Astrocyte (in vitro differentiated cells and primary cell): ENCODE data around the gene HBZ. TPM values are rescaled to one million over a fixed set of nuclear protein-coding genes. Genes with fewer than 3 reads are reported as not detected.

Experiments
- DNase-seq: peaks from one replicate; pipeline ENCODE4 v3.0.0-alpha.2; 2010; ENCODE audit warnings: low read depth
- FAIRE-seq: peaks from 2 replicates; lab custom pipeline; 2011; peaks lifted over from hg19 to GRCh38; lab: Jason Lieb, UNC
- H2AFZ ChIP-seq: 2 replicates; pipeline ENCODE4 v1.6.0; 2012; ENCODE audit warnings: low read depth, low read length, inconsistent platforms
- H3K27ac ChIP-seq: 2 replicates; pipeline ENCODE4 v1.5.1; 2011; ENCODE audit warnings: low read depth, low read length, inconsistent platforms
- H3K27me3 ChIP-seq: 2 replicates; pipeline ENCODE4 v1.6.0; 2011; ENCODE audit warnings: low read length, inconsistent platforms; ENCODE audit not compliant: insufficient read depth
- H3K36me3 ChIP-seq: 2 replicates; pipeline ENCODE4 v1.5.1; 2011; ENCODE audit warnings: low read length, inconsistent platforms; ENCODE audit not compliant: insufficient read depth
- H3K4me1 ChIP-seq: 2 replicates; pipeline ENCODE4 v1.5.1; 2011; ENCODE audit warnings: low read length, inconsistent platforms; ENCODE audit not compliant: insufficient read depth
- H3K4me2 ChIP-seq: 2 replicates; pipeline ENCODE4 v1.6.0; 2012; ENCODE audit warnings: low read length, inconsistent platforms
- H3K4me3 ChIP-seq: 2 replicates; pipeline ENCODE4 v1.5.1; 2011; ENCODE audit warnings: low read depth, mild to moderate bottlenecking, low read length, inconsistent platforms; ENCODE audit not compliant: insufficient read depth
- H3K79me2 ChIP-seq: 2 replicates; pipeline ENCODE4 v1.6.0; 2012; ENCODE audit warnings: mild to moderate bottlenecking, low read length, inconsistent platforms; ENCODE audit not compliant: insufficient read depth
- H3K9ac ChIP-seq: 2 replicates; pipeline ENCODE4 v1.6.0; 2012; ENCODE audit warnings: mild to moderate bottlenecking, low read length, inconsistent platforms
- H3K9me3 ChIP-seq: 2 replicates; pipeline ENCODE4 v1.5.1; 2012; ENCODE audit warnings: low read depth, mild to moderate bottlenecking, low read length, inconsistent platforms; ENCODE audit not compliant: insufficient read depth
- H4K20me1 ChIP-seq: 2 replicates; pipeline ENCODE4 v1.6.0; 2012; ENCODE audit warnings: low read length, inconsistent platforms; ENCODE audit not compliant: insufficient read depth
- H3K27ac Mint-ChIP-seq: one replicate; pipeline ENCODE4 v1.8.0; 2021; ENCODE audit warnings: mild to moderate bottlenecking, mixed read lengths; ENCODE audit not compliant: unreplicated experiment
- H3K27me3 Mint-ChIP-seq: one replicate; pipeline ENCODE4 v1.8.0; 2021; ENCODE audit warnings: low read depth, mixed read lengths; ENCODE audit not compliant: unreplicated experiment
- H3K36me3 Mint-ChIP-seq: one replicate; pipeline ENCODE4 v1.8.0; 2021; ENCODE audit warnings: low read depth, mixed read lengths; ENCODE audit not compliant: unreplicated experiment
- H3K4me1 Mint-ChIP-seq: one replicate; pipeline ENCODE4 v1.8.0; 2021; ENCODE audit warnings: low read depth, mixed read lengths; ENCODE audit not compliant: unreplicated experiment
- H3K4me3 Mint-ChIP-seq: one replicate; pipeline ENCODE4 v1.8.0; 2021; ENCODE audit warnings: mild to moderate bottlenecking, moderate library complexity, mixed read lengths; ENCODE audit not compliant: unreplicated experiment
- H3K9me3 Mint-ChIP-seq: one replicate; pipeline ENCODE4 v1.8.0; 2021; ENCODE audit warnings: mild to moderate bottlenecking, mixed read lengths; ENCODE audit not compliant: unreplicated experiment
- EZH2 ChIP-seq: IDR thresholded peaks from 2 replicates; pipeline ENCODE4 v1.6.1; 2012; ENCODE audit warnings: mild to moderate bottlenecking, low read length, inconsistent platforms; ENCODE audit not compliant: insufficient read depth
- total RNA-seq: library from RNA; stranded (reverse); gene quantifications from 2 replicates; pipeline ENCODE4 v1.2.1, GENCODE V29; 2021
- TF ChIP-seq, protein P1 (sequence below): IDR thresholded peaks from 2 replicates; pipeline ENCODE4 v1.5.1; 2011; ENCODE audit warnings: low read depth, mild to moderate bottlenecking, inconsistent platforms, low read length, moderate library complexity; ENCODE audit not compliant: insufficient read depth

HBZ gene
- total RNA-seq, 1 donor from 2014 or later, result not detected

DNA sequence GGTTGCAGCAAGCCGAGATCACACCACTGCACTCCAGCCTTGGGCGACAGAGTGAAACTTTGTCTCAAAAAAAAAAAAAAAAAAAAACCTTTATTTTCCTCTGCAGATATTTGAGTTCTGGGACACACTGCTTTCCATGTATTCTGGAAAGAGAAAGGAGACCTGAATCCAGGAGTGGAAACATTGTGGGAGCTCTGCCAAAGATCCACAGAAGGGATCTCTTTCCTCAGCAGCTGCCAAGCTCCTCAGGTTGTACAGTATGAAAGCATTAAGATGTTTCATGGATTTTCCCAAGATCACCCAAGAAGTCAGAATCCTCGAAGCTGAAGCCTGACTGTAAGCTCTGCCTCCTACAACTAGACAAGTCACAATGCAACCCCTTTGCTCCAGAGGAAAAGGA is 27.4 kb upstream of the HBZ start:
- DNase-seq (no peak), FAIRE-seq (no peak)
- no peaks in the 10 kb centered on the region for H3K27me3 Mint-ChIP-seq
- Histone ChIP-seq H3K4me1 (no peaks in the 10 kb centered on the region), H3K27me3 (no peaks in the 10 kb centered on the region), H4K20me1 (peaks cover 60% of the 10 kb centered on the region), H3K27ac (no peak overlapping the region), H3K79me2 (peaks cover 26% of the 10 kb centered on the region), H3K9ac (no peak overlapping the region), H3K4me2 (no peak overlapping the region), H3K4me3 (no peak overlapping the region), H3K9me3 (no peaks in the 10 kb centered on the region), H3K36me3 (no peaks in the 10 kb centered on the region), H2AFZ (no peak overlapping the region)
- H3K4me3 Mint-ChIP-seq, result no peak overlapping the region
- no peaks in the 10 kb centered on the region for H3K9me3 Mint-ChIP-seq
- H3K27ac Mint-ChIP-seq, result no peak overlapping the region
- TF ChIP-seq, protein P1, sequence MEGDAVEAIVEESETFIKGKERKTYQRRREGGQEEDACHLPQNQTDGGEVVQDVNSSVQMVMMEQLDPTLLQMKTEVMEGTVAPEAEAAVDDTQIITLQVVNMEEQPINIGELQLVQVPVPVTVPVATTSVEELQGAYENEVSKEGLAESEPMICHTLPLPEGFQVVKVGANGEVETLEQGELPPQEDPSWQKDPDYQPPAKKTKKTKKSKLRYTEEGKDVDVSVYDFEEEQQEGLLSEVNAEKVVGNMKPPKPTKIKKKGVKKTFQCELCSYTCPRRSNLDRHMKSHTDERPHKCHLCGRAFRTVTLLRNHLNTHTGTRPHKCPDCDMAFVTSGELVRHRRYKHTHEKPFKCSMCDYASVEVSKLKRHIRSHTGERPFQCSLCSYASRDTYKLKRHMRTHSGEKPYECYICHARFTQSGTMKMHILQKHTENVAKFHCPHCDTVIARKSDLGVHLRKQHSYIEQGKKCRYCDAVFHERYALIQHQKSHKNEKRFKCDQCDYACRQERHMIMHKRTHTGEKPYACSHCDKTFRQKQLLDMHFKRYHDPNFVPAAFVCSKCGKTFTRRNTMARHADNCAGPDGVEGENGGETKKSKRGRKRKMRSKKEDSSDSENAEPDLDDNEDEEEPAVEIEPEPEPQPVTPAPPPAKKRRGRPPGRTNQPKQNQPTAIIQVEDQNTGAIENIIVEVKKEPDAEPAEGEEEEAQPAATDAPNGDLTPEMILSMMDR, result no peak
- no peak for TF ChIP-seq EZH2
- H3K36me3 Mint-ChIP-seq, result peaks cover 14% of the 10 kb centered on the region
- H3K4me1 Mint-ChIP-seq, result peaks cover 5% of the 10 kb centered on the region

DNA sequence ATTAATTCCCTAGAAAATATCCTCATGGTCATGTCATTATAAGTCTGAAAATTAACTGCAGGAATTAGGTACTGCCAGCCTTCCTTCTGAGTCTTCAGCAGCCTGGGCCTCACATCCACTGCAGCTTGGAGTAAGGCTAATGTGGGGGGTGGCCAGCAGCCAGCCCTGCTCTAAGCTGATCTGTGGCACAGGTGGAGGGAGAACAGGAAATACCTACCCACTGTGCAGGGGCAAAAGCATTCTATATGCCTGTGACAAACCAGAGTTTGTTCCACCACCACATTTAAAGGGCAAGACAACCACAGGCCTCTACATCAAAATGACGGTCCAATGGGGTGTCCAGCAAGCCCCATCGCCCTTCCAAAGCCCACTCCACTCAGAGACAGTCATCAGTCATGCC is 23.4 kb upstream of the HBZ start:
- DNase-seq (no peak), FAIRE-seq (no peak)
- TF ChIP-seq, protein P1, result no peak
- TF ChIP-seq EZH2, result no peak
- no peaks in the 10 kb centered on the region for H3K4me1 ChIP-seq
- Mint-ChIP-seq H3K9me3 (no peaks in the 10 kb centered on the region), H3K27me3 (no peaks in the 10 kb centered on the region), H3K4me3 (no peak overlapping the region), H3K36me3 (peaks cover 10% of the 10 kb centered on the region), H3K4me1 (peaks cover 5% of the 10 kb centered on the region), H3K27ac (no peak overlapping the region)
- no peaks in the 10 kb centered on the region for H3K27me3 ChIP-seq
- H2AFZ ChIP-seq, result no peak overlapping the region
- H3K79me2 ChIP-seq, result peaks cover 53% of the 10 kb centered on the region
- no peak overlapping the region for H3K9ac ChIP-seq
- no peaks in the 10 kb centered on the region for H3K36me3 ChIP-seq
- H3K4me2 ChIP-seq, result no peak overlapping the region
- peaks cover 57% of the 10 kb centered on the region for H4K20me1 ChIP-seq
- no peak overlapping the region for H3K4me3 ChIP-seq
- no peak overlapping the region for H3K27ac ChIP-seq
- no peaks in the 10 kb centered on the region for H3K9me3 ChIP-seq

DNA sequence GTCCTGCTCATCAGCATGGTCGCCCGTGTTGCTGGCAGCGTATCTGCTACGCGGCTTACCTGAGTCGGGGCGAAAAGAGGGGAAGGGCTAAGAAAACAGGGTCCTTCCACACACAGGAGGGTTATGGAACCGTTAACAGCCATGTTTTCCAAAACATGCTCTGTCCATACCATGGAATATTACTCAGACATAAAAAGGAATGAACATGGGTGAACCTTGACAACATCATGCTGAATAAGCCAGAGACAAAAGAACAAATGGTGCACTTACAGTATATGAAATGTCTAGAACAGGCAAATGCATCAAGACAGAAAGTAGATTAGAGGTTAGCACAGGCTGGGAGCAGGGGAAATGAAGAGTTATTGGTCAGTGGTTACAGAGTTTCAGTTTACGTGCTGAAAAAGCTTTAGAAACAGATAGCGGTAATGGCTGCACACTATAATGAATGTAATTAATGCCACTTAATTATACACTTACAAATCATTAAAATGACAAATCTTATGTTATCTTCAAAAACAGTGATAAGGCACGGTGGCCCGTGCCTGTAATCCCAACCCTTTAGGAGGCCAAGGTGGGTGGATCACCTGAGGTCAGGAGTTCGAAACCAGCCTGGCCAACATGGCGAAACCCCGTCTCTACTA is 21.8 kb upstream of the HBZ start:
- Mint-ChIP-seq H3K27ac (no peak overlapping the region), H3K9me3 (no peaks in the 10 kb centered on the region), H3K4me3 (no peak overlapping the region), H3K36me3 (peaks cover 5% of the 10 kb centered on the region), H3K4me1 (peaks cover 5% of the 10 kb centered on the region), H3K27me3 (no peaks in the 10 kb centered on the region)
- TF ChIP-seq, protein P1, result no peak
- TF ChIP-seq EZH2, result no peak
- H3K27ac ChIP-seq, result no peak overlapping the region
- H3K4me1 ChIP-seq, result no peaks in the 10 kb centered on the region
- no peak overlapping the region for H2AFZ ChIP-seq
- no peak overlapping the region for H3K9ac ChIP-seq
- H3K27me3 ChIP-seq, result no peaks in the 10 kb centered on the region
- no peaks in the 10 kb centered on the region for H3K36me3 ChIP-seq
- DNase-seq, result no peak
- H4K20me1 ChIP-seq, result peaks cover 46% of the 10 kb centered on the region
- no peak overlapping the region for H3K4me3 ChIP-seq
- H3K4me2 ChIP-seq, result no peak overlapping the region
- H3K9me3 ChIP-seq, result no peaks in the 10 kb centered on the region
- H3K79me2 ChIP-seq, result peaks cover 64% of the 10 kb centered on the region
- FAIRE-seq, result no peak
